ENCODE results near the gene AP3D1. TPM values are rescaled to one million over a fixed set of nuclear protein-coding genes. Genes with fewer than 3 reads are reported as not detected.
"Not testable (repeated sequence)": the region's sequence is repeated elsewhere in the genome, so short reads cannot be mapped to it uniquely, and the experiment has no call there.

The AP3D1 gene
- total RNA-seq, result 148 TPM

GRCh38 chr19:2151339-2152229 is at the start of gene AP3D1:
Gene AP3D1, minus strand, starts transcription at chr19:2151566. Its CDS starts 232 bp downstream, at chr19:2151334.
- DNase-seq (ENCODE audit: low spot score), result peak; percentile 100

GRCh38 chr19:2200624-2201294 is 49.4 kb upstream of the AP3D1 start:
- not testable (repeated sequence) for DNase-seq (ENCODE audit: low spot score)

GRCh38 chr19:2199861-2200623 is 48.7 kb upstream of the AP3D1 start:
- DNase-seq (ENCODE audit: low spot score), result no peak

- DNase-seq (ENCODE audit: low spot score), result no peak
These were observed 47.8 kb upstream of the AP3D1 start for GRCh38 chr19:2199215-2199614.

GRCh38 chr19:2198317-2198716 is 47.0 kb upstream of the AP3D1 start:
- DNase-seq (ENCODE audit: low spot score), result no peak

GRCh38 chr19:2197270-2197669 is 45.9 kb upstream of the AP3D1 start:
- no peak for DNase-seq (ENCODE audit: low spot score)

- no peak for DNase-seq (ENCODE audit: low spot score)
These were observed 44.5 kb upstream of the AP3D1 start for GRCh38 chr19:2195914-2196313.

GRCh38 chr19:2195361-2195760 is 44.0 kb upstream of the AP3D1 start:
- no peak for DNase-seq (ENCODE audit: low spot score)

GRCh38 chr19:2194513-2195078 is 43.2 kb upstream of the AP3D1 start:
- no peak for DNase-seq (ENCODE audit: low spot score)

GRCh38 chr19:2193807-2194206 is 42.4 kb upstream of the AP3D1 start:
- DNase-seq (ENCODE audit: low spot score), result no peak

GRCh38 chr19:2192862-2193261 is 41.5 kb upstream of the AP3D1 start:
- no peak for DNase-seq (ENCODE audit: low spot score)

GRCh38 chr19:2191456-2192310 is 40.3 kb upstream of the AP3D1 start:
- no peak for DNase-seq (ENCODE audit: low spot score)

- no peak for DNase-seq (ENCODE audit: low spot score)
These were observed 39.6 kb upstream of the AP3D1 start for GRCh38 chr19:2190848-2191455.

- no peak for DNase-seq (ENCODE audit: low spot score)
These were observed 38.5 kb upstream of the AP3D1 start for GRCh38 chr19:2189880-2190279.

- DNase-seq (ENCODE audit: low spot score), result no peak
These were observed 37.5 kb upstream of the AP3D1 start for GRCh38 chr19:2188708-2189385.

- DNase-seq (ENCODE audit: low spot score), result no peak
These were observed 35.8 kb upstream of the AP3D1 start for GRCh38 chr19:2187159-2187558.

- peak; percentile 82 for DNase-seq (ENCODE audit: low spot score)
These were observed 34.9 kb upstream of the AP3D1 start for GRCh38 chr19:2186071-2186846.

GRCh38 chr19:2185734-2186070 is 34.3 kb upstream of the AP3D1 start:
- no peak for DNase-seq (ENCODE audit: low spot score)

- no peak for DNase-seq (ENCODE audit: low spot score)
These were observed 33.1 kb upstream of the AP3D1 start for GRCh38 chr19:2184422-2184975.
